ENCODE results near the gene ZNF576.
"Not testable (repeated sequence)": the region's sequence is repeated elsewhere in the genome, so short reads cannot be mapped to it uniquely, and the experiment has no call there.

Gene ZNF576

GRCh38 chr19:43634872-43635560, 38.6 kb downstream of the ZNF576 start:
- Histone ChIP-seq H3K4me3 (ENCODE audit: low read depth in 1 of 2, low read length in 2 of 2) (no peak overlapping the region), H3K9ac (ENCODE audit: low read length) (no peak overlapping the region), H3K36me3 (ENCODE audit: insufficient read depth, low read length) (no peaks in the 10 kb centered on the region), H3K9me3 (ENCODE audit: low read length) (no peaks in the 10 kb centered on the region), H3K4me1 (ENCODE audit: insufficient read depth, low read length) (peaks cover 4% of the 10 kb centered on the region), H3K27ac (ENCODE audit: low read depth, low read length) (no peak overlapping the region), H3K27me3 (ENCODE audit: control insufficient read depth in 1 of 2, insufficient read depth in 2 of 2, low read length in 2 of 2) (no peaks in the 10 kb centered on the region)

GRCh38 chr19:43635561-43635940, 39.2 kb downstream of the ZNF576 start:
- not testable (repeated sequence) for H3K9ac ChIP-seq (ENCODE audit: low read length); H3K9me3 ChIP-seq (ENCODE audit: low read length); H3K4me3 ChIP-seq (ENCODE audit: low read depth in 1 of 2, low read length in 2 of 2); H3K4me1 ChIP-seq (ENCODE audit: insufficient read depth, low read length); H3K27ac ChIP-seq (ENCODE audit: low read depth, low read length); H3K27me3 ChIP-seq (ENCODE audit: control insufficient read depth in 1 of 2, insufficient read depth in 2 of 2, low read length in 2 of 2); H3K36me3 ChIP-seq (ENCODE audit: insufficient read depth, low read length)

GRCh38 chr19:43636121-43636683, 39.8 kb downstream of the ZNF576 start:
- Histone ChIP-seq H3K36me3 (ENCODE audit: insufficient read depth, low read length) (no peaks in the 10 kb centered on the region), H3K27me3 (ENCODE audit: control insufficient read depth in 1 of 2, insufficient read depth in 2 of 2, low read length in 2 of 2) (peaks cover 0 to 5% of the 10 kb centered on the region in 2 donors), H3K27ac (ENCODE audit: low read depth, low read length) (peak overlapping the region; percentile 1), H3K4me3 (ENCODE audit: low read depth in 1 of 2, low read length in 2 of 2) (no peak overlapping the region), H3K4me1 (ENCODE audit: insufficient read depth, low read length) (peaks cover 9% of the 10 kb centered on the region), H3K9ac (ENCODE audit: low read length) (no peak overlapping the region), H3K9me3 (ENCODE audit: low read length) (no peaks in the 10 kb centered on the region)

- Histone ChIP-seq H3K27me3 (ENCODE audit: control insufficient read depth in 1 of 2, insufficient read depth in 2 of 2, low read length in 2 of 2) (peaks cover 0 to 5% of the 10 kb centered on the region in 2 donors), H3K9ac (ENCODE audit: low read length) (no peak overlapping the region), H3K27ac (ENCODE audit: low read depth, low read length) (no peak overlapping the region), H3K9me3 (ENCODE audit: low read length) (no peaks in the 10 kb centered on the region), H3K36me3 (ENCODE audit: insufficient read depth, low read length) (no peaks in the 10 kb centered on the region), H3K4me1 (ENCODE audit: insufficient read depth, low read length) (peaks cover 9% of the 10 kb centered on the region), H3K4me3 (ENCODE audit: low read depth in 1 of 2, low read length in 2 of 2) (peak overlapping the region in 1 of 2 donors; percentile 47)
These were observed 42.0 kb downstream of the ZNF576 start for GRCh38 chr19:43638214-43638994.

- Histone ChIP-seq H3K9me3 (ENCODE audit: low read length) (no peaks in the 10 kb centered on the region), H3K36me3 (ENCODE audit: insufficient read depth, low read length) (no peaks in the 10 kb centered on the region), H3K27ac (ENCODE audit: low read depth, low read length) (no peak overlapping the region), H3K27me3 (ENCODE audit: control insufficient read depth in 1 of 2, insufficient read depth in 2 of 2, low read length in 2 of 2) (peaks cover 0 to 5% of the 10 kb centered on the region in 2 donors), H3K4me1 (ENCODE audit: insufficient read depth, low read length) (peaks cover 9% of the 10 kb centered on the region), H3K9ac (ENCODE audit: low read length) (no peak overlapping the region), H3K4me3 (ENCODE audit: low read depth in 1 of 2, low read length in 2 of 2) (peak overlapping the region in 1 of 2 donors; percentile 47)
These were observed 42.7 kb downstream of the ZNF576 start for GRCh38 chr19:43638995-43639518.

- Histone ChIP-seq H3K4me1 (ENCODE audit: insufficient read depth, low read length) (peaks cover 9% of the 10 kb centered on the region), H3K36me3 (ENCODE audit: insufficient read depth, low read length) (no peaks in the 10 kb centered on the region), H3K9ac (ENCODE audit: low read length) (peak within 1 kb of the TSS; percentile 19), H3K9me3 (ENCODE audit: low read length) (no peaks in the 10 kb centered on the region), H3K27ac (ENCODE audit: low read depth, low read length) (no peak within 1 kb of the TSS), H3K4me3 (ENCODE audit: low read depth in 1 of 2, low read length in 2 of 2) (peak within 1 kb of the TSS; percentile 58 to 64), H3K27me3 (ENCODE audit: control insufficient read depth in 1 of 2, insufficient read depth in 2 of 2, low read length in 2 of 2) (peaks cover 0 to 5% of the 10 kb centered on the region in 2 donors)
These were observed 43.4 kb downstream of the ZNF576 start, which contains the start of gene CADM4 for GRCh38 chr19:43639519-43640423. CADM4 (minus strand) TSS chr19:43639850; CDS start chr19:43639790, 60 bp downstream.

GRCh38 chr19:43640424-43640757, 44.0 kb downstream of the ZNF576 start:
- H3K9me3 ChIP-seq (ENCODE audit: low read length): no peaks in the 10 kb centered on the region
- no peak overlapping the region for H3K27ac ChIP-seq (ENCODE audit: low read depth, low read length)
- peaks cover 0 to 5% of the 10 kb centered on the region in 2 donors for H3K27me3 ChIP-seq (ENCODE audit: control insufficient read depth in 1 of 2, insufficient read depth in 2 of 2, low read length in 2 of 2)
- H3K4me3 ChIP-seq (ENCODE audit: low read depth in 1 of 2, low read length in 2 of 2): peak overlapping the region; percentile 58 to 64
- H3K4me1 ChIP-seq (ENCODE audit: insufficient read depth, low read length): peaks cover 9% of the 10 kb centered on the region
- H3K36me3 ChIP-seq (ENCODE audit: insufficient read depth, low read length): no peaks in the 10 kb centered on the region
- H3K9ac ChIP-seq (ENCODE audit: low read length): peak overlapping the region; percentile 19

GRCh38 chr19:43641333-43641732, 44.9 kb downstream of the ZNF576 start:
- Histone ChIP-seq H3K4me3 (ENCODE audit: low read depth in 1 of 2, low read length in 2 of 2) (no peak overlapping the region), H3K4me1 (ENCODE audit: insufficient read depth, low read length) (peaks cover 9% of the 10 kb centered on the region), H3K27me3 (ENCODE audit: control insufficient read depth in 1 of 2, insufficient read depth in 2 of 2, low read length in 2 of 2) (peaks cover 0 to 5% of the 10 kb centered on the region in 2 donors), H3K27ac (ENCODE audit: low read depth, low read length) (no peak overlapping the region), H3K9ac (ENCODE audit: low read length) (no peak overlapping the region), H3K36me3 (ENCODE audit: insufficient read depth, low read length) (no peaks in the 10 kb centered on the region), H3K9me3 (ENCODE audit: low read length) (no peaks in the 10 kb centered on the region)

GRCh38 chr19:43642531-43642930, 46.1 kb downstream of the ZNF576 start:
- Histone ChIP-seq H3K36me3 (ENCODE audit: insufficient read depth, low read length) (no peaks in the 10 kb centered on the region), H3K9ac (ENCODE audit: low read length) (no peak overlapping the region), H3K27me3 (ENCODE audit: control insufficient read depth in 1 of 2, insufficient read depth in 2 of 2, low read length in 2 of 2) (peaks cover 0 to 5% of the 10 kb centered on the region in 2 donors), H3K27ac (ENCODE audit: low read depth, low read length) (no peak overlapping the region), H3K4me1 (ENCODE audit: insufficient read depth, low read length) (peaks cover 9% of the 10 kb centered on the region), H3K9me3 (ENCODE audit: low read length) (no peaks in the 10 kb centered on the region), H3K4me3 (ENCODE audit: low read depth in 1 of 2, low read length in 2 of 2) (no peak overlapping the region)

- Histone ChIP-seq H3K9me3 (ENCODE audit: low read length) (no peaks in the 10 kb centered on the region), H3K27me3 (ENCODE audit: control insufficient read depth in 1 of 2, insufficient read depth in 2 of 2, low read length in 2 of 2) (peaks cover 0 to 5% of the 10 kb centered on the region in 2 donors), H3K36me3 (ENCODE audit: insufficient read depth, low read length) (no peaks in the 10 kb centered on the region), H3K27ac (ENCODE audit: low read depth, low read length) (no peak overlapping the region), H3K4me3 (ENCODE audit: low read depth in 1 of 2, low read length in 2 of 2) (no peak overlapping the region), H3K9ac (ENCODE audit: low read length) (no peak overlapping the region), H3K4me1 (ENCODE audit: insufficient read depth, low read length) (peaks cover 9% of the 10 kb centered on the region)
These were observed 46.9 kb downstream of the ZNF576 start for GRCh38 chr19:43643326-43643725.

Measured in muscle layer of colon (tissue), 2 donors.